AG10803 (cell line): Measurements from ENCODE around the gene PI16.

Source experiments
- DNase-seq: peaks from one replicate; pipeline ENCODE4 v3.0.0; 2010; ENCODE audit warnings: low read depth
- H3K4me3 ChIP-seq: 2 replicates; pipeline ENCODE4 v1.5.1; 2011; ENCODE audit warnings: mild to moderate bottlenecking, low read length, control low read depth
- TF ChIP-seq, protein P1 (sequence below): conservative IDR thresholded peaks from 2 replicates; pipeline ENCODE4 v1.5.1; 2011; ENCODE audit warnings: mild to moderate bottlenecking, low read length, control low read depth, inconsistent platforms

The PI16 gene

DNA sequence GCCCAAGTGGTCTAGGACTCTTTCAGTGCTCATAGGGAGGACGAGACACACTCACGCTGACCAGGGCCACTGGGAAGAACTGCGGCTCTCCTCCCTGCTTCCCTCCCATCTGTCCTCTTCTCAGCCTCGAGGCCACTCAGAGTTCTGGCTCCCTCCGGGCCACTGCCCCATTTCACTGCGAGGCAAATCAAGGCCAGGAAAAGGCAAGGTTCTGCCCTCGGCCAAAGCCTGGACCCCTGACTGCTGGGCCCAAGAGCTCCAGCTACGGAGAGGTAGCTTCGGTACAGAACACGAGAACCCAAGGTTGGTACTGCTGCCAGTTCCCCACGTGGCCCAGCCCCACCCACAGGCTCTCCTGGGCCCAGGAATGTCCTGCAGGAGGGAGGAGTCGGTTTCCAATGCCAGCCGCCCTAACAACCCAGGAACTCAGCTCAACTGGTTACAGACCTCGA is 14.7 kb downstream of the PI16 start:
- no peak for DNase-seq
- H3K4me3 ChIP-seq = no peak overlapping the region
- TF ChIP-seq, protein P1, sequence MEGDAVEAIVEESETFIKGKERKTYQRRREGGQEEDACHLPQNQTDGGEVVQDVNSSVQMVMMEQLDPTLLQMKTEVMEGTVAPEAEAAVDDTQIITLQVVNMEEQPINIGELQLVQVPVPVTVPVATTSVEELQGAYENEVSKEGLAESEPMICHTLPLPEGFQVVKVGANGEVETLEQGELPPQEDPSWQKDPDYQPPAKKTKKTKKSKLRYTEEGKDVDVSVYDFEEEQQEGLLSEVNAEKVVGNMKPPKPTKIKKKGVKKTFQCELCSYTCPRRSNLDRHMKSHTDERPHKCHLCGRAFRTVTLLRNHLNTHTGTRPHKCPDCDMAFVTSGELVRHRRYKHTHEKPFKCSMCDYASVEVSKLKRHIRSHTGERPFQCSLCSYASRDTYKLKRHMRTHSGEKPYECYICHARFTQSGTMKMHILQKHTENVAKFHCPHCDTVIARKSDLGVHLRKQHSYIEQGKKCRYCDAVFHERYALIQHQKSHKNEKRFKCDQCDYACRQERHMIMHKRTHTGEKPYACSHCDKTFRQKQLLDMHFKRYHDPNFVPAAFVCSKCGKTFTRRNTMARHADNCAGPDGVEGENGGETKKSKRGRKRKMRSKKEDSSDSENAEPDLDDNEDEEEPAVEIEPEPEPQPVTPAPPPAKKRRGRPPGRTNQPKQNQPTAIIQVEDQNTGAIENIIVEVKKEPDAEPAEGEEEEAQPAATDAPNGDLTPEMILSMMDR = no peak

DNA sequence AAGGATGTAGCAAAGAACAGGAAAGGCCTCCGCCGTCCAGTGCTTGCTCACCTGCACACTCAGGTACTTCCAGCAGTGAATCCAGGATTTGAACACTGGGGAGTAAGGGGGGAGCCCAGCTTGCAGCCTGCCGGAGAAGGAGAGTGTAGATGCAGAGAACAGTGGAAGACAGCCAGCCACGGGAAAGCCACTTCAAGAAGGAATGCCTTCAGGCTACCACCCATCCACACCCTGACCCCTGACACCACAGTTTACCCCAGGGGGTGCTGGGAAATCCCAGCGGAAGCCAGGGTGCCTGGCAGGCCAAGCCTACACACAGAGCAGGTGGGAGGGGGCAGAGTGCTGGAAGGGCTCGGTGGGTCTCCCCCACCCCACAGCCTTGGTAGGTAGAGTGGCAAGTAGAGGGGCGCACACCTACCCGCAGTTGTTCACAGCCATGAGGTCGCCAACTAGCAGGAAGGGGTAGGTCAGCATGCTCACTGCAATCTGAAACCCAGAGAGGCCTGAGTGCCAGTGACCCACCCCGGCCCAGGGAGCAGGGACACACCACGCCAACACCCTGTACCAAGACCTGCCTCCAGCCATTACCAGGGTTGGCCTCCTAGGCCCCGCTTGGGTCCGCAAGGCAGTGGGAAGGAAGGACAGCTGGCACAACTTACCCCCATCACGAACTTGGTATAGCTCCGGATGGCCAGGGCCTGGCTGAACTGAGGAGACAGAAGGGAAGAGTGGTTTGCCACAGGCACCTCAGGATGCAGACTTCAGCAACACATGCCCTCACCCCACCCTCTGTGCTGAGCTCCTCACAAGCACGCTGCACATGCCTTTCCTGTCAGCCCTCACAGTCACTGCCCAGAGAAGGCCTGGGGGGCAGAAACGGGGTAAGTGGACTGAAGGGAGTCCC is 15.7 kb downstream of the PI16 start:
- no peak for DNase-seq
- no peak overlapping the region for H3K4me3 ChIP-seq
- TF ChIP-seq, protein P1 = no peak

DNA sequence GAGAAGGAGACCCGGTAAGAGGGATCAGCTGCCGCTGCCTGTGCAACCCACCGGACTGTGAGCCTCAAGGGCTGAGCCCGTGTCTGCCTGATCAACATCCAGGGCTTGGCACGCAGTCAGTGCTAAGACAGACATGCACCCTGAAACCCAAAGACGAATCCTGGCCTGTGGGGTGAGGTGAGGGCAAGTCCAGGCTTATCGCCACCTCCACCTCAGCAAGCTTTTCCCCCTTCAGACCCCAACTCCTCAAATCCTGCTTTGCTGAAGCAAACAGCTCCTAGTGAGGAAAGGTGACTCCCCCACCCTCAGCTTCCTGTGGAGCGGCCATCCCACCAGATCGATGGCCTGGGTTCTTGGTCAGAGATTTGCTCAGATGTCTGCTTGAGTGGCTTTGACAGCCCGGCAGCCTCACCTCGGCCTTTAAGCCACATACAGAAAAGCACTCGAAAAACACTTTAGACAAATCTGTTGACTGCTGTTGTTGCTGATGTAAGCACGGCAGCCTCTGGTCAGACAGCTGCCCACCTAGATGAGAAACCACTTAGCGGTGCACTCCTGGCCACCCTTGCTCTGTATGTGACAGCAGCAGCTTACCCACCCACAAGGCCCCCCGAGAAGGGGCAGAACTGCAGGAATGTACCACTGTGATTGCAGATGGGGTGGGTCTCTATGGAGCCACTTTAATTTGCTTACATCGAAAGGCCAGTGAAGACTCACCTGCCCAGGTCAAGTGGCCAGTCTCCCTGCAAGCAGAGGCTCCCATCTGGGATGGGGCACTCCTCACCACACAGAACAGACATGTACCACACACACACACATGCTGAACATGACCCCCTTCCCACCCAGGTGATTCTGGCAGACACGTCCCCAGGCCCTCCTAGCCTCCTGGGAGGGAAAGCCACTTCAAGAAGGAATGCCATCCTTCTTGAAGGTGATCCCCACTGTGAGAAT is 16.6 kb downstream of the PI16 start:
- no peak overlapping the region for H3K4me3 ChIP-seq
- no peak for DNase-seq
- TF ChIP-seq, protein P1 = no peak

DNA sequence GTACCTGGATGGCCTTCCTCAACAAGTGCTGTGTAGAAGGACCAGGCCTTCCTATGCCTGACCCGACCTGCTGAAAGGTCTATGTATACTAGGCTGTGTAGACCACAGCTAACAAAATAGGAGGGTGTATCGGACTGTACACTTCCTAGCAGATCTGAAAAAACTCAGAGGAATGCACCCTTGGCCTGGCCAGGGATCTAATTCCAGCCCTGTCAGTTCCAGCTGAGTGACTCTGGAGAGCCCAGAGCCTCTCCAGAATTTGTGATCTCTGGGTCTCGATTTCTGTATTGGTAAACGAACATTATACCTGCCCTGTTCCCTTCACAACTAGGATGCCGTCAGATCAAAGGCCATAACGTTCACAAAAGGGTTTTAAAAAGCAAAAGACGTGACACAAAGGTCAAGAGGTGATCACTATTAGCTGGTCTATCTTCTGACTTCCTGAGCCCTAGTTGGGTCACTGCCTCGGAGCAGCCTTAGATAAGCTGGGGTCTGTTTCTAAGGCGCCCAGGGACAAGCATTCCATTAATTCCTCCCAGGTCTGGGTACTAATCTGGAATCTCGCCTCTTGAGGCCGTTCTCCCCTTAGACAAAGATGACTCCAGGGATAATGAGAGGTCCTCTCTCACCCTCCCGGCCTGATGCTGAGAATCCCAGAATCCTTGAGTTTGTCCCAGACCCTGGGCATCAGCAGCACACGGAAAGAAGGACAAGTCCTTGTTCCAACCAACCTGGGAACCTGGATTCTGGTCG is 17.6 kb downstream of the PI16 start:
- TF ChIP-seq, protein P1 = no peak
- no peak for DNase-seq
- no peak overlapping the region for H3K4me3 ChIP-seq

DNA sequence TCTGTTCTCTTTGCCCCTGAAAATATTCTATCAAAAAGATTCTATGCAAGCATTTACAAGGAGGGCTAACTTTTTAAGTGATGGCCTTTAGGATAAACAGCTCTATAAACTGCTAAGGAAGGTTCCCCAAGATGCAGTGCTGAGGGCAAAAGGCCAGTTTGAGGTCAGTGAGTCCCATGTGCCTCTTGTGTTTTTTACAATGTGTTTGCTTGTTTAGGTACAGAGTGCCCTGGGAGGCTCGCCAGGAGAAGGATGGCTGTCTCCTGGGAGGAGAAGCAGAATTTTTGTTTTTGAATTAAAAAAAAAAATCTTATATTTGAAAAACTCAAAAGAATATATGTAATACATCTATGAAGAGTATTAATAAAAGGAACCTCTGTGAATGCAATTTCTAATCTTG is 18.7 kb downstream of the PI16 start:
- TF ChIP-seq, protein P1 = no peak
- no peak for DNase-seq
- H3K4me3 ChIP-seq = no peak overlapping the region

DNA sequence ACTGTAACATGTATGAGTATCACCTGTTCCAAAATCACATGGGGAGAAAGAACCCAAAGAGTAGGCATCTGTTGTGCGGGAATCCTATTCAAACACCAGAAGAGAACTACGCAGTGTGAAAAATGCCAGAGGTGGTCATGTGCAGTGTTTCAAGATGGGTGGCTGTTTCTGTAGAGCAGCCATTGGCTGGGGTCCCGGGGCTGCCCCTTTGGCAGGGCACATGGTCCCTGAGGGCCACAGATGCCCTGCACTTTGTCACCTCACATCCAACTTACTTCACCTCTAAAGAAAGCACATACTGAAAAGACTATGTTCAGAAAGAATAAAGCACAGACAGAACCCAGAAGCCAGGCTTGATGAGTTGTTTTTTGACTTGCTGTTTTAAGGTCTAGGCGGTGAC is 19.1 kb downstream of the PI16 start:
- H3K4me3 ChIP-seq = no peak overlapping the region
- TF ChIP-seq, protein P1 = no peak
- no peak for DNase-seq
